Jurkat, Clone E6-1 (cell line): Measurements from ENCODE around the gene KRTAP13-3. TPM values are rescaled to one million over a fixed set of nuclear protein-coding genes. Genes with fewer than 3 reads are reported as not detected.

Source experiments
- DNase-seq: peaks from one replicate; pipeline ENCODE4 v3.0.0-alpha.2; 2011; ENCODE audit warnings: low read depth, low spot score
- H3K4me3 ChIP-seq: 2 replicates; pipeline ENCODE4 v1.5.1; 2011; ENCODE audit warnings: mild to moderate bottlenecking, low read length, control low read depth, moderate library complexity
- polyA plus RNA-seq: library from polyadenylated mRNA; unstranded; fragments of >200 nt; gene quantifications from one replicate; pipeline ENCODE4 v1.2.1, GENCODE V29; 2012; ENCODE audit warnings: missing spikeins; ENCODE audit not compliant: insufficient read length, insufficient read depth

KRTAP13-3 gene, protein sequence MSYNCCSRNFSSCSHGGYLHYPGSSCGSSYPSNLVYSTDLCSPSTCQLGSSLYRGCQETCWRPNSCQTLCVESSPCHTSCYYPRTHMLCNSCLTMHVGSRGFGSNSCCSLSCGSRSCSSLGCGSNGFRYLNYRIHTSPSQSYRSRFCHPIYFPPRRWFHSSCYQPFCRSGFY
- not detected for polyA plus RNA-seq

DNA sequence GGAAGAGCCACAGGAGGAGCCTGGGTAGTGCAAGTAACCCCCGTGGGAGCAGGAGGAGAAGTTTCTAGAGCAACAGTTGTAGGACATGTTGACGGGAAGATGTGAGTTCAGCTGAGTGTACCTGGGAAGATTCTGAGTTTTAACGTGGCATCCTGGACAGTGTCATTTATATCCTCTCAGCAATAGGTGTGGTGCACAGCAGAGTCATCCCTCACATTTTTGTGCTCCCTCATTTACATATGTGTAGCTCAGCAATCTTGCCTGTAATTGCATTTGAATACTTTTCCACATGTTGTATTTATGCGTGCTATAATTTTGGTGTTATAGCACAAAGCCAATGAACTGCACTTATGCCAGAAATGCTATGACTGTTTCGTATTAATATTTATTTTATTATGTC is at the start of gene KRTAP13-3:
Gene KRTAP13-3 (minus strand): TSS at position 101 of the 400 bp plus-strand sequence. CDS start 14 bp downstream, at position 87.
- no peak within 1 kb of the TSS for H3K4me3 ChIP-seq
- DNase-seq = no peak

DNA sequence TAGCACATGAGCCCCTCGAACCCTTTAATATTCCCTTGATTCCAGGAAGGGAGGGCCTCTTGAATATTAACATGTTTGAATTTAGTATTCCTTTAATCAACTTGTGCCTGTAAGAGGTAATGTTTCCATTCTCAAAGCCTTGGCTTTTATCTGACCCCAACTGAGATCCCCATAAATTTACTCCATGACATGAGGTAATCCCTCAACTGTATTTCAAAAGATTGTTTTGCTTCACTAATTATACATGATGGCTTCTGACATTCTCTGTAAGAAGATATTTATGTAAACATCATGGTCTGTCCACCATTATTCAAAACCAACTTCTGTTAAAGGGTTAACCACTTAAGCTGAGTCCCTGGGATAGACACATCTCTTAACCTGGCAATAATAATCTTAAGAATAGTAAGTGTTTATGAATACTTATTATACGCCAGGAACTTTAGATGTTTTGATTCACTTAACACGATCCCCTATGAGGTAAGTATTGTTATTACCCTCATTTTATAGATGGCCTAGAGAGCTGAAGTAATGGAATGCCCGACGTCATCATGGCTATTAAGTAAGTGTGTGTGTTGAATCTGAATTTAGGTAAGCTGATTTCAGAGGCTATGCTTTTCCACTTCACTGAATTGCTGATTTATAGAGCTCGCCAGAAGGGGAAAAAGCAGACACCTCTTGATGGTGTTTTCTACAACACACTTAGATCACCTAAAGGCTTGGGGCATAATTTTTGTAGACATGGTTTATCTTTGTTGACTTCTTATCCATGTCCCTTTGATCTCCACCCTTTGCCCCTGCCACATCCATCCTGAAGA is 43.4 kb upstream of the KRTAP13-3 start:
- no peak for DNase-seq

DNA sequence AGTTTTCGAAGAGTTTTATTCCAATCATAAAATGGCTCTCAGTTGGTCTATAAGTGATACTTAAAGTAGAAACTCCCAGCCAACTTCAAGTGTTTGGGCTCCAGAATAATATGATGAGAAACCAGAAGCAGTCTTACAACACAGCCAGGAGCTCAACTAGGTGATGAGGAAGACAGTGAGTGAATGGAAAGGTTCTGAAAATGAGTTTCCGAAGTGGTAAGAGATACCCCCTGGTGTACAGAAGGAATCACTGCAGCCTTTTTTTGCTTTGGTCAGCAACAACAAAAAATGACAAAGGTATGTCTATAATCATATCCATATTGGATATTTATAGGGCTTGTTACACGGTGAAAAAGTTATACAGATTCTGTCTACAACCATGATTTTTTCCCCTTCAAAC is 38.0 kb upstream of the KRTAP13-3 start:
- DNase-seq = peak; percentile 20
- no peak overlapping the region for H3K4me3 ChIP-seq

More for the DNA sequence above, 43.4 kb upstream of the KRTAP13-3 start:
- H3K4me3 ChIP-seq = no peak overlapping the region

DNA sequence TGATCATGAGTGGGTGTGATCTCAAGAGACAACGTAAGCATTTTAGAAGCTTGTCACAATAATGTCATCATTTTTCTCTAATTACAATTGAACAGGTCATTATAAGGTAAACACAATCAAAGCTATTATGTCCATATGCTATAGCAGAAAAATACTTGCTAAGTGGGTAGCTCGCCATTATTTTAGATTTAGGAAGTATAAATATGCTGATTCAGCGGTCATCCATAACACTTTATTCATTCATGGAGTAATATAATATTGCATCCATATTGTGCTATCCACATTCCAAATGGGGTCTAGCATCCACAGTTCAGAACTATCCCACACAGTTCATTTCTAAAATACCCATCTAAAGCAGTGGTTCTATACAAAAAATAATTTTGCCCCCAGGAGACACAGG is 22.8 kb upstream of the KRTAP13-3 start:
- DNase-seq = no peak
- no peak overlapping the region for H3K4me3 ChIP-seq

DNA sequence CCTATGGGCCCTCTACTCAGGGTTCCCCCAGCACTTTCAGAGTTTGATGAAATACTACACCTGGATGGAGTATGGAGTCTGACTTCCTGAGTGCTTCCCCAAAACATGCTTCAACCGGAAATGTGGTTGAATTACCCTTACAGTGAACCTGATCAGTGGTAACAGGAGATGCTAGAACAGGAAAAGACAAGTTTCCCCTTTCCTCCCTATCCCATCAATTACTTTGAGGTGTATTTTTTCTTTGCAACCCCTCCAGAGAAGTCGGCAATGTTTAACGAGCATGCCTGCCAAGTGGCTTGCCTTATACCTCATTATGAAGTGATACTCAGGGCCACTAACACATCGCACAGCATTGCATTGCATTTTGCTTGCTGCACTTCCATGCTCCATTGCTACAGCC is 21.3 kb upstream of the KRTAP13-3 start:
- DNase-seq = peak; percentile 27

DNA sequence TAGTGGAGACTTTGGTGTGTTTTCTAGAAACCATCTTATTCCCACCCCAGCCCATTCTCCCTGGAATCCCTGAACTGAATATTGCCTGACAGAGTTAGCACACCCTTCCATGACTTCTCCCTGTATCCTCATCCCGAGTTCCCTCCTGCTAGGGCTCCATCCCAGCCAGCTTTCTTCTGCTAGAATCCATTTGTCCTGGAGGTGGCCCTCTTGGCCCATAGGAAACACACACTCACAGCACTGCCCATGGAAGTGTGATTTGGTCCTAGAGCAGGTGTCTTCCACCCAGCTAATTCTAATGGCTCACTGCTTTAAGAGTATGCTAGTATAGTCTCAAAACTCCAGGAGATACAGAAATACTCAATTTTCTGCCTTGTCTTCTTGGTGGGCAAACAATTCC is 18.5 kb upstream of the KRTAP13-3 start:
- no peak for DNase-seq
- no peak overlapping the region for H3K4me3 ChIP-seq

More for the DNA sequence above, 21.3 kb upstream of the KRTAP13-3 start:
- no peak overlapping the region for H3K4me3 ChIP-seq

DNA sequence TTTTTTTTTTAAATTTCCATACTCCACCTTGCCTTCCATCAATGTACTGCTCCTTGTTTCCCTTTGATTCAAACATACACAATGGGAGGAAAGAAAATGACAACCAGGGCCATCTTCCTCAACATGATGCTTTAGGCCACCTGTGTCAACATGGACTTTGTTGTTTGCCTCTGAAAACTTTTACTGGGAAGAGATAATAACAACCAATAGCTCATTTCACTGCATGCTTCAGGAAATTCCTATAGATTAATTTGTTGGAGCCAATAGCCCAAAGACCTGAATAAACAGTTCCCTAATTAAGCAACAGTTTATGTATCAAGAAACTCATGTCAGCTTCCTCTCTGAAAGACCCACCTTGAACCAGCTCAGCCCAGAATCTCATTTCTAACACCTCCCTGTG is 17.5 kb upstream of the KRTAP13-3 start:
- DNase-seq = no peak

DNA sequence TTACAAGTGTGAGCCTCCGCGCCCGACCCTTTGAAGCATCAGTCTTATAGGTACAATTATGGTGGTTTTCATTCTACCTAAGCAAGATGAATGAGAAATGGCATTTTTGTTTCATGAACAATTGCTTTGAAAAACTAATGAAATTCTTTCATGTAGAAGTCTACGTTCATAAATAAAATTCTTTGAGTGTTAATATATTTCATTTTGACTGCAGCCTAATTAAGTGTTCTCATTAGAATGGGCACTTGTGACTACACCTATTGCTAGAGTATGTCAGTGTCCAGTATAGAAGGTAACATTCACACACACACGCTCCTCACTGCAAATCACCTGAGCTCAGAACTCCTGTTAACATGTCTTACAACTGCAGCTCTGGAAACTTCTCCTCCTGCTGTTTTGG is 14.2 kb upstream of the KRTAP13-3 start, which contains the start of gene KRTAP15-1:
Gene KRTAP15-1 (plus strand): TSS at position 301 of the 400 bp plus-strand sequence. CDS start 53 bp downstream, at position 354.
- H3K4me3 ChIP-seq = no peak within 1 kb of the TSS
- DNase-seq = no peak

More for the DNA sequence above, 17.5 kb upstream of the KRTAP13-3 start:
- H3K4me3 ChIP-seq = no peak overlapping the region

DNA sequence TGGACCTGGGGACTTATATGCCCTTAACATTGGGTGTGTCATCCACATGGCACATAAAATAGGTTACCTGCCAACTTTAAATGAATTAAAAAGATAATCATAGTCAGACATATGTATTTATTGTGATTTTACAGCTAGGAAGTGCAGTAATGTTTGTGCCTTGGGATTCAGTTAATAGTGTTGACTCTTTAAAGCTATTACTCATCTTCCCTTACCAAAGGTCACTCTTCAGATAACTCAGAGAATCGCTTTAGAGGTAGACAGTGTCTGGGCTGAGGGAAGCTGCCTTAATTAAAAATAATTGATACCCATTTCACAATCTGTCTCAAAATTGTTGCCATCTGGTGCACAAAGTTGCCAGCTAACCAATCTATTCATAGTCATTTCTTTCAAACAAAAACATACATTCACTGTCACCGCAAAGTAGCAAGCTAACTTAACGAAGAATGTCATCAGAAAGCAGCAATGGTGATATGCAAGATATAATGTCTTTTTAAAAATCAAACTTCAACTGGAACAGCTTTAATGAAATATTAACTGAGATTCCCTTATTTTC is 11.4 kb upstream of the KRTAP13-3 start:
- DNase-seq = no peak

DNA sequence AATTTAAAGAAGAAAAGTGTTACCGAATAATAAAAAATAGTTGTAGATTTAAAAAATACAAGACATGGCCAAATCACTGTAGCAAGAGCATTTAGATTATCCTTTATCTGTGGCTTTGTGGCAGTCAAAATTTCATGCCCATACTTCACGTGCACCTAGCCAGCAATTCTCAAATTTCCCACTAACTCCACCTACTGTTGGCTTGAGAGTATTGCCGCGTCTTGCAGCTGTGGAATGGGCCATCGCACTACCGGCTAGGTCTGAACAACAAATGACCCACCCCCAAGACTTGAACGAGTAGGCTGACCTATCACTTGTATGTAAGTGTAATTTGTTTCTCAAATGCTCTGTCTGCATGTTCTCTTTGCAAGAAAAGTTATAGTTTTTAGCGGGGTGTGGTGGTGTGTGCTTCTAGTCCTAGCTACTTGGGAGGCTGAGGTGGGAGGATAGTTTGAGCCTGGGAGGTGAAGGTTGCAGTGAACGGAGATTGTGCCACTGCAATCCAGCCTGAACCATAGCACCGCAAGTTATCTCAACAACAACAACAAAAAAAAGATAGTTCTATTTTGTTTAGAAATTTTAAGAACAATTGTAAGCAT is 8.4 kb upstream of the KRTAP13-3 start:
- peak; percentile 28 for DNase-seq
- H3K4me3 ChIP-seq = no peak overlapping the region

More for the DNA sequence above, 11.4 kb upstream of the KRTAP13-3 start:
- H3K4me3 ChIP-seq = no peak overlapping the region

DNA sequence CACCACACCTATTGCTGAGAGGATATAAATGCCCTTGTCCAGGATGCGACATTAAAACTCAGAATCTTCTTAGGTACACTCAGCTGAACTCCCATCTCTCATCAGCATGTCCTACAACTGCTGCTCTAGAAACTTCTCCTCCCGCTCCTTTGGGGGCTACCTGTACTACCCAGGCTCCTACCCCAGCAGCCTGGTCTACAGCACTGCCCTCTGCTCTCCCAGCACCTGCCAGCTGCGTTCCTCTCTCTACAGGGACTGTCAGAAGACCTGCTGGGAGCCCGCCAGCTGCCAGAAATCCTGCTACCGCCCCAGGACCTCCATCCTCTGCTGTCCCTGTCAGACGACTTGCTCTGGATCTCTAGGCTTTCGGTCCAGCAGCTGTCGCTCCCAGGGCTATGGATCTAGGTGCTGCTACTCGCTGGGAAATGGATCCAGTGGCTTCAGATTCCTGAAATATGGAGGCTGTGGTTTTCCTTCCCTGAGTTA is 4.5 kb upstream of the KRTAP13-3 start, which contains the start of gene KRTAP13-4:
Gene KRTAP13-4 (plus strand): TSS at position 51 of the 486 bp plus-strand sequence. CDS start 56 bp downstream, at position 107.
- no peak within 1 kb of the TSS for H3K4me3 ChIP-seq
- DNase-seq = no peak

DNA sequence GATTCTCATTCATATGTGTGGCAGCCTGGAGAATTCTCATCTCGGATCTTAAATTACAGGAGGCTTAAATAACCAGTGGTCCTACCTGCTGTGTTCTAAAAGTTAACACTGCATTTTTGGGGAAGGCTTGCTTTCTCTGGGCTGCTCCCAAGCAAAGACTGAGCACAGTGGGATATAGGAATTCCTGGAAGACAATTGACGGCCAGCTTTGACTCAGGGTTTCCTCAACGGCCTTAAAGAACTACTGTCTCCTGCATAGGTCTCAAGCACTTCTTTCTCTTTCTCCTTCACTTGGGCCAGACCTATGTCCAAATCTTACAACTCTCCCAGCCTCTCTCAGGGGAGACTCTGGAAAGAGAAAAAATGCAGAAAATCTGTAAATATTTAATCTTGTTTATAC is 1.0 kb upstream of the KRTAP13-3 start:
- H3K4me3 ChIP-seq = no peak overlapping the region
- no peak for DNase-seq

DNA sequence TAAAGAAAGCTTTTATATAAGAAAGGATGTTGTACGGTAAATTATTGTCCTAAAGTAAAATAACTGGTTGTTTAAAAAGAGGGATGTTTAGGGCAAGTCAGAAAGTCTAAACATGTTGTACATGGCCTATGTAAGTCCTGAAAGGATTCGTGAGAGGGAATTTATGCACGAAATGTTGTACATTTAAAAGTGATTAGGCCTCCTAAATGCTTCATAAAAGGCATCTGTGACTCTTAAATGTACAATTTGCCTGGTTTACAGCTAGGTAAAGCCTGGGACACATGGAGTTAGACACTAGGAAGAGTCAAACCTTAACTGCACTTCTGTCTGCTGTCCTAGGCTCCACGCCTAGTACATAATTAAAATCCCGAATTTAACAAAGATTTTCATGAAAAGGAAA is 9.7 kb downstream of the KRTAP13-3 start:
- H3K4me3 ChIP-seq = no peak overlapping the region
- DNase-seq = no peak

DNA sequence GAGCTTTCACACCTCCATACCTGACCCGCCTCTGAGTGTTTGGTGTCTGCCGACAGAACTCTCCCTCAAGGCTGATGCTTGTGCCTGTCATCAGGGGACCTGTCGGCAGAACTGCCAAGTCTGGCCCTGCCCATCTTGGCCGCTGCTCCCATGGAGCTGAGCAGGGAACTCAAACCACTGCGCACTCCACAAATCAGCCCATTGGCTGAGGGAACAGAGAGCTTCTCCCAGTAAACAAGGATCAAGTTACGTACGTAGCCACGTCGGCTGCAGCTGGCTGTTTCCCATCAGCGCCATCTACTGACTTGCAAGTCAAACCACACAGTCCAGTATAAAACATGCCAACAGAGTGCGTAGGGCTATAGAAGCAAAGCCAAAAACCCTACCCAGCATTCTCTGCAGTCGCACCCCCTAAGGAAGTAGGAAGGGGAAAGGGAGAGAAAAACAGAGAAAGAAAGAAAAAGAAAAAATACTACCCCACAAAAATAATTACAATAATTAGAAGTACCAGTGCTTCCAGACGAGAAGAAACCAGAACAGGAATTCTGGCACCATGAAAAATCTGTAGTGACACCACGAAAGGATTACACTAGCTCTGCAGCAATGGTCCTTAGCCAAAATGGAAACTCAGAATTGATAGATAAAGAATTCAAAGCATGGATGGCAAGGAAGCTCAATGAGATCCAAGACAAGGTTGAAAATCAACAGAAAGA is 16.8 kb downstream of the KRTAP13-3 start:
- peak; percentile 70 for DNase-seq
- H3K4me3 ChIP-seq = 0 out of 2 replicates have a peak overlapping the region, but pooled peaks have one; percentile 5

DNA sequence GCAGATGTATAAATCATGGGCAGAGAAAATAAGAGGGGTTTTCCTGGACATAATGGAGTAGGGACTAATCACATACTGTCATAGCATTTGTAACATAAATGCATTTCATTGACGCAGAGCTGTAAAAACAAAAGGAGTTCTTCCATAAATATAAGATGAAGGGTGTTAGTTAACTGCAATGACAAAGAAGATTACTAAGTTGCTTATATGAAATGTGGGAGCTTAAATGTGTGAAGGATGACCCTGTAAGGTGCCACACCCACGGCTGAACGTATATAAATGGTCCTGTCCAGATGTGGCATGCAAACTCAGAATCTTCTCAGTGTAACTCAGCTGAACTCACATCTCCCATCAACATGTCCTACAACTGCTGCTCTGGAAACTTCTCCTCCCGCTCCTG is 30.0 kb downstream of the KRTAP13-3 start, which contains the start of gene KRTAP13-1:
Gene KRTAP13-1 (plus strand): TSS at position 301 of the 400 bp plus-strand sequence. CDS start 56 bp downstream, at position 357.
- no peak within 1 kb of the TSS for H3K4me3 ChIP-seq
- DNase-seq = no peak

DNA sequence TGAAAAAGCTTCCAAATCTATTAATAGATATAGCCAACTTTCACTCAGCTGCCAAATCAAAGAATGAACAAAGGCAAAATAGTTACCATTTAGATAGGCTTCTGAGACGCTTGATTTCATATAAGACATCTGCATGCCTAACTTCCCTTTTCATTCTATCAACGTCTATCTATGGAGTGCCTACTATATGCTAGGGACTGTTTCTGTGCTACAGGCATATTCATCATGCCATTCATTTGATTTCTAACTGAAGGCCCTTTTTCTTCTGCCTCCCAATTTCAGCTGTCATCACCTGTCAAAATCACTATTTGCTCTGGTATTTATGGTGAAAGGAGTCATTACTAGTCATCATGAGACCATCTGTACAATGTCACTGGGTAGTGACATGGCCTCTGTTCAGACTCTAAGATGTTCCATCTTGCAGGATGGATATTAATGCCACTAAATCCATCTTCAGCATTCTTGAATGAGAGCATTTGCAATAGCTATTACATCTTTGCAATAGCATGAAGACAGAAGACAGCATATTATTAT is 34.2 kb downstream of the KRTAP13-3 start:
- no peak overlapping the region for H3K4me3 ChIP-seq
- DNase-seq = no peak

DNA sequence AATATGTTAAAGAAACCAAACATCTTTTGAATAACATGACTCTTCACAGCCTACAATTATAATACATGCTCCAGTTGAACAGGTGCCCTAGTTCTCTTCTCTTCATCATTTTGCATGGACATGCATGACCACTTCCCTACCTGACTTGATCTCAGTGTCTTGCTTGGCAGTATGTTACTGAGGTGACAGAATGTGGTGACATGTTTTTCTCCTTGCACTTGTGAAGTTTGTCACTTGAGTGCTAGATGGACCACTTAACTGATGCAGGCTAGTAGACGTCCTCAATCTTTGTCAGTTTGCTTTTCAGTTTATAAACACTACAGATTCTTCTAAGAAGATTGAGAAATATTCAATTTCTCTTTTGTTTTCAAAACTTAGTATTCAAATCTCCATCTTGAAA is 43.5 kb downstream of the KRTAP13-3 start:
- no peak overlapping the region for H3K4me3 ChIP-seq
- DNase-seq = no peak
